ENCODE results near the gene THAP7.
A peak's percentile ranks its signal among the peaks of the same experiment; 100 is the strongest.
"Not testable (repeated sequence)": the region's sequence is repeated elsewhere in the genome, so short reads cannot be mapped to it uniquely, and the experiment has no call there.

Gene THAP7

DNA sequence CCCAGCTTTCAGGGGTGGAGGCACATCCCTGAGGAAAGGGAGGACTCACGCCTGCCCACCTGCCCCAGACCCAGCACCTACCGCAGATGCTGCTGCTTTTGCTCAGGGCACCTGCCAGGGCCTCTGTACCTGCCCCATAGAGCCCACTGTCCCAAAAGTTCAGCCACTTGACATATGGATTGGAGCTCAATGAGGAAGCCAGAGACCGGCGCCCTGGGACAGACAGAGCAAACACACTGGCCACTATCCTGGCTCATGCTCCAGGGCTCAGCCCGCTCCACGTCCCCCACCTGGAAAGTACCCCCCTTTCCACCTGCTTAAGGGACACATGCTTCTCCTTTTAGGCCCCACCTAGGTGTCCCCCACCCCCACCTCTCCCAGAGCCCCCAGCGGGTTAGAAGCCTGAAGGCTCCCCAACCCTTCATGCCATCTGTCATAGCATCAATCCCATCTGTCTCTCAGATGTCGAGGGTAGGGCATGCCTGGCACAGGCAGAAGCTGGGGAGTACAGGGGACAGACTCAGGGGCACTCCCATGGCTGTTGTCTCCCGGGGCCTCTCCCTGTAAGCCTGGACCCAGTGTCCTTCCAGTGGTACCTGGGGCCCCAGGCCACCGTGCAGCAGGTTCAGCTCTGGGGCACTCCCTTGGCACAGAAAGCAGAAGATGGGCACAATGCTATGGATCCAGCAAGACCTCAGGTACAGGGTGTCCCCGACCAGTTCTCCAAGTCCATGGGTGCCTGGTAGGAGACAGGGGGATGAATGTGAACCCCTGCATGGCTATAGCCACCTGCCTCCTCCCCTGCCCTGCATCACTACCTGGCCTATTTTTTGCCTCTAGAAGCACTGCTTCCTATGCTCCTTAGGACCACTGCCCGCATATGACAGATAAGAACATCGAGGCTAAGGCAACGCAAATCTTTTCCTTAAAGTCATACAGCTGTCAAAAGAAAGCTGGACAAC lies 10.8 kb upstream of the THAP7 start:
- no peak for DNase-seq

DNA sequence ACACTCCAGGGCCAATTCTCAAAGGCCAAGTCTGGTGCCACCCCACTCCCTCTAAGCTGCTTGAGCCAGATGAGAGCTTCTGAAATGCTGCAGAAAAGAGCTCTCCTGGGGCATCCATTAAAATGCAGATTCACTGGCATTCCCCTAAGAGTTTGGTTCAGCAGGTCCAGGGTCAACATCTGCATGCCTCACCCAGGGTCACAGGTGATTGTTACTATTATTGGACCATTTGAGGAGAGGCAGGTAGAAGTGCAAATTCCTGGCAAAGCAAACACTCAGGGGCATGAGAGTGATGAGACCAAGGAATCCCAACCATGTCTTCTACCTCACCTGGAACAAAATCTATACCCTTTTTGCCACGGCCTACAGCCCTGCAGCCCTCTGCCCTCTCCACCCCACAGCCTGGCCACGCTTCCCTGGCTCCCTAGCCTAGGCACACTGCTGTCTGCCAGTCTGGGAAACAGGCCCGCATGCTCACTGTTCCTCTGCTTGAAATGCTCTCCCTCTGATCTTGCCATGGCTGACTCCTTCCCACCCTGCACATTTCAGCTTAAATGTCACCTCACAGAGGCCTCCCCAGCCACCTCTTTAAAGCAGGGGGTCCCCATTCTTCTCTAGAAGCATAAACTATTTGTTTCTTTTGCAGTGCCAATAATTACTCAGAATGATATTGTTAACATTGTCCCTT lies 8.7 kb upstream of the THAP7 start:
- DNase-seq = no peak

DNA sequence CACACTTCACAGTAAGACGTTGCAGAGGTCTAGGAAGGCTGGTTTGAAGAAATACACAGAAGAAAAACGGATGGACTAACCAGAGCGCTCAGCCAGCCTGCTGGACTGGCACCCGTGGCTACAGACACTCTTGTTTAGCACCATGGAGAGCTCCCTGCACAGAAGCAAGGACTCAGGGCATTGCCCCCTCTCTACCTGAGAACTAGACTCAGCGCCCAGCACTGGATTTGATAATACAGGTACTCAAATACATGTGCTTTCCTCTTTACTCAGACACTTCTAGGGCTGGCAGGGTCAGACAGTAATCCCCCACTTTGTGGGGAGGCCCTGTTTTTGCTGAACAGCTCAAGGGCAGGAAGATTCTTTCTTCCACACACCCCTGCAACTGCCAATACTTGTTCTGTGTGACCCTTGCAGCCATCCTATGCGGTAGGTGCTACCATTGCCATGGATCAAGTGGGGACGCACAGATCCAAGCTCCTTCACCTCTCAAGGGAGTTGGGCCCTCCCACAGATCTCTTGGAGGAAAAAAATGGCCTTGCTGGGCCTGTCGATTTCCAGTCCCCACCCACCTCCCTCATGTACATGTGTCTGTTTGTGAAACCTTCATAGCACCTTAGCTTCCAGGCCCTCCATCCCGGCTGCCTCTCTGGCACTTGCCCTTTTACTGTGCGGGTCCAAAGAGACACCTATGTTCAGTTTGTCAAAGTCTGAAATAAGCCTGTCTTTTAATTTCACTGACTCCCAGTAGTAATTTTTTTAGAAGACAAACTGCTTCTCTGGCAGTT lies 7.9 kb upstream of the THAP7 start:
- DNase-seq = no peak

DNA sequence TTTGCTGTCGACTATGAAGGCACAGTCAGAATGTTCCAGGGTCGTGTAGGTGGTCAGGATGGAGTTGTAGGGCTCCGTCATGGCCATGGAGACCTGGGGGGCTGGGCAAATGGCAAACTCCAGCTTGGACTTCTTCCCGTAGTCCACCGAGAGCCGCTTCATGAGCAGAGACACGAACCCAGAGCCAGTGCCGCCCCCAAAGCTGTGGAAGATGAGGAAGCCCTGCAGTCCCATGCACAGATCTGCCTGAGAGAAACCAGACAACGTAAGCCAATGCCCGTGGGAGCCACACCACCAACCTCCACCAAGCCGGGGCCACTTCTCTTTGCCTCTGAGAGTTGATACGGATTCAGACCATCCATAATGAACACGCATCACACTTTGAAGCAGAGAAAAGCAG lies 7.3 kb upstream of the THAP7 start:
- not testable (repeated sequence) for DNase-seq

DNA sequence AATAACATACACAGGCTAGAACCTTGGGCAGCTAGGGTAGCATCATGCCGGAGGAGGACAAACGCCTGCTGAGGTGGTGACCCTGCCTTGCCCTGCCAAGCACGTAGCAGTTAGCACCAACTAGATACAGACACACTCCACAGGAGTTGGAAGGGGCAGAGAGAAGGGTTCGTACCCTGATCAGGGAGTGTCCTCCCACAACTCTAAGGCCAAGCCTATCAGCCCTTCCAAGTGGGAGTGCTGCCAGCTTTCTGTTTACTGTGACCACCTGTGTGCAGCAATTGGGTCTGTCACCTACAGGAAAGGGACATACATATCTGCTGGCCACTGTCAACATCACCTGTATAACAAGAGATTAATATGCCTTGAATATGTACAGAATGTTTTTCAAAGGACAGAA lies 1.9 kb upstream of the THAP7 start:
- peak; percentile 9 for DNase-seq

DNA sequence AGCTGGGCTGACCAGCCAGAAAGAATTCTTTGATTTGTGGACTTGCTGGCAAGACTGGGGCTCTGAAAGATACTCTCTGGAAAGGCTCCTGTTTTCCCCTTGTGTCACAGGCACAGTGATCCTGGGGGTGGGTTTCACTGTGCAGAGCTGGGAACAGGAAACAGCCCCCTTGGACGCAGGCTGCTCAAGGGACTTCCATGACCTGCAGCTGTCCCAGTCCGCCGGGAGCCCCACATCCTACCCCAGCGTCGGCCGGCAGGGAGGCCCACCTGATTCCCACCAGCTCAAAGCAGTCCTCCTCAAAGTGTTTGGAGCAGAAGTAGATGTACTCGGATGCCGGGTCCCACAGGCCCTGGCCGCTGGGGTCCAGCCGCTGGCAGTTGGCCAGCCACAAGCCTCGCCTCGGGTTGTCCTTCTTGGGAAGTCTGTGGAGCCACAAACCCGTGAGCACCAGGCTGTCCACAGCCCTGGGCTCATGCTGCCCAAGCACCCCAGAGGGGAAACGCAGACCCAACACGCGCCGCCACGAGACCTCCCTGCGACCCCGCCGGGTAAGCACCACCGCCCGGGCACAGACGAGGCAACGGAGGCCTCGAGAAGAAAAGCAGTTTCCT lies 824 bp downstream of the THAP7 start:
- no peak for DNase-seq

DNA sequence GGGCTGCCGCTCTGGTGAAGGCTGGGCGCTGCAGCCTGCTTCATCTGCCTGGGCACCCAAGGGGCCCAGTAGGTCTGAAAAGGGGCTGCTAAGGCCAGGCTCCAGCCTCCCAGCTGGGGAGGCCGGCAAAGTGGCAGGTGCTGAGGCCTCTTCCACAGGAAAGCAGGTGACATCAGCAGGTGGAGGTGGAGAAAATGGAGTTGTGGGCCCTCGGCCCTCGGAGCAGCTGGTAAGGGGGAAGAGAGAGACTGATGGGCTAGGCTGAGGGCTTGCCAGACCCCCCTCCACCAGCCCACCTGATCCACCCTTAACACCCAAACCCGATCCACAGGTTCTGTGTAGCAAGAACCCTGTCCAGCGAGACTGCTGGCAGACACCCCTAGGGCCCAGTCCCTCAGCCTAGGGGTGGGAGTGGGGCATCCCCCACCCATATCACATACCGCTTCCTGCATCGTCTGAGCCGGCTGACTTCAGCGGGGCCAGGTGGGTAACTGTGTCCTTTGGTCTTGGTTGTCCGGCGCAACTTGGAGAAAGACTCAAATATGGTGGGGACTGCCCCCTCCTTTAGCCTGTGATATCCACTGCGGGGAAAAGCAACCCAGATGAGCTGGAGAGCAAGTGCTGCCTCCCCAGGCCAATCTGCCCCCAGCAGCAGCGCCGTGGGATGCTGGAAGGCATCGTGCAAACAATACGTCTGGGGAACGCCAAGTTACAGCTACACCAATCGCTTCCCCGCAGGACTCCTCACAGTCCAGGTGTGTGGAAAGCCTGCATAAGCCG lies 1.5 kb downstream of the THAP7 start:
- DNase-seq = no peak

DNA sequence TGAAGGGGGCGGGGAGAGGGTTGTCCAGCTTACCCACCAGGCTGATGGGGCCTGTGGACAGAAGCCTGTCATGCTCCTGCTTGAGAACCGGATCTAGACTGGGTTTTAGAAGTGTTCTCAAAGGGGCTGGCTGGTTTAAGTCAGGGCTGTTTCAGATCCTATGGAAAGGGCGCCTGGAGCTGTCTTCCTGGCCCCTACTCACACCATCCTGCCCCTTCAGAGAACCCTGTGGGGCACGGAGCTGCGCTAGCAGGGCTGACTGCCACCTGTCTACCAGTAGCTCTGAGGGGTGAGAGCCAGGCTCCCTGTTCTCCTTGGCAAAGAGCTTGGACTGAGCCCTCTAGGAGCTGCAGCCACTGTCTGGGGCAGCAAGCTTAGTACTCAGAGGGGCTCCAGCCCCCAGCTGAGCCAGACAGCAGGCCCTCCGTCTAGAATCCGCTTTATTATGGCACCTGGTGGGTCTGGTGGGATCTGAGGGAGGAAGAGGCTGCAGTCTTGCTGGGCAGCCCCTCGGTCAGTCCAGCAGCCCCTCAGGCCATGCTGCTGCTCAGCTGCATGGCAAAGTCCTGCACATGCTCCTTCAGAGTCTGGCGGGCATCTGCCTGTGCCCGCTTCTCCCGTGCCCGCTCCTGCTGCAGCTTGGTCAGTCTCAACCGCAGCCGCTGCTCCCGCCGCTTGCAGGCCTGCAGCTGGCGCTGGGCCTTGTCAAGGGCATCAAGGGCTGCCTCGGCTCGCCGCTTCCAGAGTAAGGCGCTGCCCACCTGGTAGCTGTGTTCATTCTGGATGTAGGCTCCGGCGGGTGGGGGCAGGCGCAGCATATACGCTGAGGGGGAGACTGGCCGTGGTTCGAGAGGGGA lies 2.3 kb downstream of the THAP7 start:
- DNase-seq = no peak

DNA sequence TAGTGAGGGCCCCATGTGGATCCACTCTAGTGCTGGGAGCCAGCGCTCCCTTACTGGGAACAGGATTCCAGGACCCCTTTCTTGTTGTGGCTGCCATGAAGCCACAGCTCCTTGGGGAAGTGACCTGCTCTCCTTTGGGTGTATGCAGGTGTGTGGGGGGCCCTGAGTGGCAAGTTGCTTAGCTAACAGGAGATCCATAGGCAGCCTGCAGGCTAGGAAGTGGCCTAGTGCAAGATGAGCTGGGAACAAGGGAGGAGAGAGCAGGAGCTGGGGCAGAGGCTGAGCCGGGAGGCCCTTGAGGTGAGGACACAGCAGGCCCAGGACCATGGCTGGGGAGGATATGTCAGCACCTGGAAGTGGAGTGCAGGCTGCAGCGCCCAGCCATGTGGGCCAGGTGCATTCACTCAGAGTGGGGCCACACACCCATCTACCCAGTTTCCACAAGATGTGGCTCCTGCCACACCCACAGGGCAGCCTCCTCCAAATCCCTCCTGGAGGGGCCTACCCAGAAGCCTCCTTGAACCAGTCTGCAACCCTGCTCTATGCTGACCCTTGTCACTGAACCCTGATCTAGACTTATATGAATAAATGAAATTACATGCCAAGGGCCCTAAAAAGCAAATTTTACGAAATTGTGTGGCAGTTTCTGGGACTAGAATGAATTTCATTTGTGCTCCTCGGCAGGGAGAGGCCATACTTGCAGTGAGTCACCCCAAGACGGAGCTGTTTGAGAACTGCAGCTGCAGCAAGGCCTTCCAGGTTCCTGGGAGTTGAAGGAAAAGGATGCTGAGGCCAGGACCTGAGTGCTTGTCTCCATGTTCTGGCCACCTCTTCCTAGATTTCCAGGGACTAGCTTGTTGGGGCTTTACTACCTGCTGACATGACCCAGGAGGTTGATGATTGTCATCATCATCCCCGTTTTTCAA lies 3.2 kb downstream of the THAP7 start:
- no peak for DNase-seq

DNA sequence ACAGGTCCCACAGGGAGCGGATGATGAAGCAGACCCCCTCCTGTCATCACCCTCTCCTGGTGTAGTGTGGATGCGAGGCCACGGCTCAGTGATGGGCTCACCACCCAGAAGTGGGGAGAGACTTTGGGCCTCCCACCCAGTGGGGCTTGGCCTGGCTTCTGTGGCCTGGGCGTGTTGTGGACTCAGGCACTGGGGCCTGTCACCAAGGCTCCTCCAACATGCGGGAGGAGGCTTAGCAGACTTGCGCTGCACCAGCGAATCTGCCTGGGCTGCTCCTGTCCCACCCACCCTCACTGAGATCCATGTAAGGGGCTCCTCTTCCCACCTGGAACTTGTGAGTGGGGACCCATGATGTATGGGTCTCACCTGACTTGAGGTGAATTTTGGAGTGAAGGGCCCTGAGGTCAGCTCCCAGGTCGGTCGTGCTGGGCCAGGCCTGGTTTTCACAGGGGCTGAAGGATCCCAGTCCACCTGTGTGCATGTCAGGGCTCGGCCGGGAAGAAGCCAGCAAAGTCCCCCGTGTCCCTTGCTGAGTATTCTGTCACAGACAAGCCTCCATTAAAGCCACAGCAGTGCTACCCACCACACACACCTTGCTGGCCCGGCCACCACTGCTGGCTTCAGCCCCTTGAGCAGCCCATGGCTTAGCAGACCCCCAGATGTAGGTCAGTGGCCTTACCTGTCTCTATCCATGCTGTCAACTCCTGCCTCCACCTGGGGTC lies 4.2 kb downstream of the THAP7 start:
- DNase-seq = no peak

DNA sequence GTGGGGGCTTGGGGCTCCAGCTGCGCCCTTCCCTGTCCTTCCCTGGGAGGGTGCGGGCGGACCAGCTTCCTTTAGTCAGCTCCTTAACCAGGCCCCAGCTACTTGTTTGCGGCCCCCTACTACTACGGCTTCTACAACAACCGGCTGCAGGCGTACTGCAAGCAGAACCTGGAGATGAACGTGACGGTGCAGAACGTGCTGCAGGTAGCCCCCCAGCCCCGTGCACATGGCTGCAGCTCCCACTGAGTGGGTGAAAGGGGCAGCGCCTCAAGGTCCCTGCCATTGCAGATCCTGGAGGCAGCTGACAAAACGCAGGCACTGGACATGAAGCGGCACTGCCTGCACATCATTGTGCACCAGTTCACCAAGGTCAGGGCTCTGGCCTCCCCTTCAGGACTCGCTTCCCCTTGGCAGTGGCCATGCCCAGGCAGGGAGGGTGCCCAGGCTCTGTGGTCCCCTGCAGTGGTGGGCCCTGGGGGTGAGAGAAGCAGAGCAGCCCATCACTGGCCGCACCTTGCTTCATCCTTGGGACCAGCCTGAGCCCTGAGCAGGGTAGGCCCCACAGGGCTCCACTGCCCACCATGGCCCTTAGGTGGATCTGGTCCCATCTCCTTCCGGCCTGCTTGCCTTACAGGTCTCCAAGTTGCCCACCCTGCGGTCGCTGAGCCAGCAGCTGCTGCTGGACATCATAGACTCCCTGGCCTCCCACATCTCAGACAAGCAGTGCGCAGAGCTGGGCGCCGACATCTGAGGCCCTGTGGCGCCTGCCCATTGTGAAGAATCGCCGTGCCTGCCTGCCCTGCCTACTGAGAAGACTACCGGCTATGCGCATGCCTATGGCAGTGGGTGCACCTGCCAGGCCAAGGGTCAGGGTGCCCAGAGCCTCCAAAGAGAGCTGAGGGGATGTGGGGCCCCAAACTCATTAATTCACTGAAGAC lies 5.1 kb downstream of the THAP7 start:
- no peak for DNase-seq

DNA sequence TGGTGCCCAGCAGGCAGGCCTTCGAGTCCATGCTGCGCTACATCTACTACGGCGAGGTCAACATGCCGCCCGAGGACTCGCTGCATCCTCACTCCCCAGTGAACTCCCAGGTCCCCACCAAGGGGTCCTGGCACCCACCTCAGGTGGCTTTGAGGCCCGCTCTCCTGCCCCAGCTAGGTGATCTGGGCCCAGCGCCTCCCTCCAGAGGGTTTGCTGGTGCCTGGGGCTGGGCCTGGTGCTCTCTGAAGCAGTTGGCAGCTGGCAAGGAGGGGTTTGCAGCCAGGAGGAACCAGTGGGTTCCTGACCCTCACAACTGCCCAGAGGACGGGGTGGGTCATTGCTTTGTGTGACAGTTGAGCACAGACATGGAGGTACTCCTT lies 5.9 kb downstream of the THAP7 start:
- no peak for DNase-seq

DNA sequence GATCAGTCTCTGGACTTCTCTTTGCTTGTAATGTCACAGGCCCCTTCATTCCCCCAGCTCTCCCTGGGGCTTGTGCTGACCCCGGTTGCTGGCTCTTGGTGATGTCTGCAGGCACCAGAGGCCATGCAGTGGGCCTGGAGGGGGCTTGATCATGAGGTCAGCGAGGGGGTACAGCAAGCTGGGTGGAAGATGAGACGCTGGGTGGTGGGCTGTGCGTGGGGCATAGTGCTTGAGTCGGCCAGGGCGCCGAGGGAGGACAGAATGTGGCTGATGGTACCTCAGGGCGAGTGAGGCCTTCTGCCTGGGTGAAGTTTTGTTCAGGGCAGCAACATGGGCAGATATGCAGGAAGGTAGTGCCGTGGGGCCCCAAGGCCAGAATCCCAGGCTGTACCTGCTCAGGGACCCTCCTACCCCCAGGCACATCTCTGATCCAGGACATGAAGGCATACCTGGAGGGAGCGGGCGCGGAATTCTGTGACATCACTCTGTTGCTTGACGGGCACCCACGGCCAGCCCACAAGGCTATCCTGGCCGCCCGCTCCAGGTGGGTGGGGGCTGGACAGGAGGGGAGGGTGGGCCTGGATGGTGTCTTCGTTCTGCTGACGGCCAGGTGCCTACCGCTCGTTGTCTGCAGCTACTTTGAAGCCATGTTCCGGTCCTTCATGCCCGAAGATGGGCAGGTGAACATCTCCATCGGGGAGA lies 6.4 kb downstream of the THAP7 start:
- no peak for DNase-seq

DNA sequence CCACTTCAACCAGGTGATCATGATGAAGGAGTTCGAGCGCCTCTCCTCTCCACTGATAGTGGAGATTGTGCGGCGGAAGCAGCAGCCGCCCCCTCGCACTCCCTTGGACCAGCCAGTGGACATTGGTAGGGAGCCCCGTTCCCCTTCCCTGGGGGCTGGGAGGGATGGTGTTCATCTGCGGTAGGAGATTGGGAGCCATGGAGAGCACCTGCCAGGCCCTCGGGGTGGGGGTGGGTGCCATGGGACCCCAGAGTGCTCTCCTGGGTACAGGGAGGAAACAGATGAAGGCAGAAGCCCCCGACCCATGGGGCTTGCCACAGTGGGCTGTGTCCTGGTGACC lies 7.0 kb downstream of the THAP7 start:
- no peak for DNase-seq

DNA sequence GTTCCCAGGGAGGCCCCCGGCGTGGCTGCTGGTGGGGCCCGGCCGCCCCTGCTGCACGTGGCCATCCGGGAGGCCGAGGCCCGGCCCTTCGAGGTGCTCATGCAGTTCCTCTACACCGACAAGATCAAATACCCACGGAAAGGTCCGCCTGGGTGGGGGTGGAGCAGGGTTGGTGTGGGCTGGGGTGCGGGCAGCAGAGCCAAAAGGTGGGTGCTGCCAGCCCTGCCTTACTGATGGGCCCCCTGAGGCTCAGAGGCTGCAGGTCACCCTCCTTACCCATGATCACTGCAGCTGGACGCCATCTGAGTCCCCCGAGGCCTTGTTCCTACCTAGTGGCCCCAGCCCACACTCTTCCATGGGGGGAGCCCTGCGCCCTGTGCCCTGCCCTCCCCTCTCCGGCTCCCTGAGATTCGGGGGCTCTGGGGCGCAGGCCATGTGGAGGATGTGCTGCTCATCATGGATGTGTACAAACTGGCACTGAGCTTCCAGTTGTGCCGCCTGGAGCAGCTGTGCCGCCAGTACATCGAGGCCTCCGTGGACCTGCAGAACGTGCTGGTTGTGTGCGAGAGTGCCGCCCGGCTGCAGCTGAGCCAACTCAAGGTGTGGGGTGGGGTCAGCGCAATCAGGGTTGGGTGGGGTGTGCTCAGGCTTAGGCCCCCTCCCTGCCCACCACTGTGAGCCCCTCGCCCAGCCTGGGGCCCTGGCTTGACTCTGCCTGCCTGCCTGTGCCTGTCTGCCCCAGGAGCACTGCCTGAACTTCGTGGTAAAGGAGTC lies 7.6 kb downstream of the THAP7 start:
- no peak for DNase-seq

DNA sequence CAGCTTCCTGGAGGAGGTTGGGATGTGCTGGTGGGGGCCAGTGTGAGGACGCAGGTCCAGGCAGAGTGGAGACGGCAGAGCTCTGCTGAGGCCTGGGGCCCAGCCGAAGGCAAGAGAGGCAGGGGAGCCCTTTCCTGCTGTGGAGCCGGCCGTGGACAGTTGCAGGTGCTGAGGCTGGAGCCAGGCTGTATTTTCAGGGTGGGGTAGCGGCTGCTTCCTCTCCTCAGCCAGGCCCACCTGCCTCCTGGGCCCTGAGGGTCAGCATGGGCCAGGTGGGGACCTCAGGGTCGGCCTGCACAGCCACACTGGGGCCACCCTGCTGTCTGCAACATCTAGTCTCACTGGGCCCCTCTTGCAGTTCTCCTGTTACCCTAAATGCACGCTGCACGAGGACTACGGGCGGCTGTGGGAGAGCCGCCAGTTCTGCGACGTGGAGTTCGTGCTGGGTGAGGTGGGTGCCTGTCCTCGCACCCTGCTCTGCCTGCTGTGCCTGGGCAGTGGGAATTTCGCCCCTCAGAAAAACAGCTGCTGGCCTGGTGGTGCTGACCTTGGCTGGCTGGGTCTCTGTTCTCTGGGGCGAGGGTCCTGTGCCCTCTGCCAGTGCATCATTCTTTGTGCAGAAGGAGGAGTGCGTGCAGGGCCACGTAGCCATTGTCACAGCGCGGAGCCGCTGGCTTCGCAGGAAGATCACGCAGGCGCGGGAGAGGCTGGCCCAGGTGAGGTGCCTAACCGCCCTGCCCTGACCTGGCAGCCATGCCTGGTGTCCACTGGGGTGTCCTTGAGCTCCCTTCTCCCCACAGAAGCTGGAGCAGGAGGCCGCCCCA lies 8.4 kb downstream of the THAP7 start:
- DNase-seq = no peak

Measured in NCI-H2029 treated with DMSO at 0.1 percent for 48 hours (cell line).